Esophagus (tissue), 2 donors: ENCODE measurements around the gene ABCA4. TPM values are rescaled to one million over a fixed set of nuclear protein-coding genes. Genes with fewer than 3 reads are reported as not detected.

ENCODE experiments used
- H3K27ac ChIP-seq, 2 donors: one replicate each; pipeline ENCODE4 v1.5.1; 2013; ENCODE audit warnings: low read depth in 2 of 2, mild to moderate bottlenecking in 2 of 2, inconsistent platforms in 1 of 2, low read length in 1 of 2, moderate library complexity in 1 of 2
- H3K27me3 ChIP-seq, 2 donors: one replicate each; pipeline ENCODE4 v1.6.1; 2013; ENCODE audit warnings: low read length in 2 of 2, control low read depth in 1 of 2, mild to moderate bottlenecking in 1 of 2; ENCODE audit not compliant: insufficient read depth in 2 of 2, control insufficient read depth in 1 of 2
- H3K36me3 ChIP-seq, 2 donors: one replicate each; pipeline ENCODE4 v1.6.1; 2013; ENCODE audit warnings: low read length in 1 of 2; ENCODE audit not compliant: control insufficient read depth in 2 of 2, insufficient read depth in 2 of 2
- H3K4me1 ChIP-seq, 2 donors: one replicate each; pipeline ENCODE4 v1.6.1; 2013; ENCODE audit warnings: low read length in 1 of 2; ENCODE audit not compliant: control insufficient read depth in 2 of 2, insufficient read depth in 2 of 2
- H3K4me3 ChIP-seq, 2 donors: one replicate each; pipeline ENCODE4 v1.5.1; 2013; ENCODE audit warnings: low read length in 2 of 2, mild to moderate bottlenecking in 2 of 2, low read depth in 1 of 2, moderate library complexity in 1 of 2
- H3K9me3 ChIP-seq, 2 donors: one replicate each; pipeline ENCODE4 v1.6.1; 2013; ENCODE audit warnings: mild to moderate bottlenecking in 2 of 2, low read depth in 1 of 2, low read length in 1 of 2, moderate library complexity in 1 of 2; ENCODE audit not compliant: control insufficient read depth in 2 of 2, insufficient read depth in 1 of 2
- WGBS, 2 donors: extraction: QIAGEN DNeasy Blood & Tissue Kit; methylation state at CpG; one replicate each; pipeline ENCODE4 v1.1.7; 2013; 5-methylcytosine and 5-hydroxymethylcytosine counted together
- polyA plus RNA-seq, 2 donors: library from polyadenylated mRNA; stranded (reverse); fragments of 200-250 nt; gene quantifications; one replicate each; pipeline ENCODE4 v1.2.3, GENCODE V29; 2013
- donor health status: healthy with polysubstance abuse.
- donor health status: Bipolar disorder and iron deficiency.

ABCA4 gene
- polyA plus RNA-seq, 2 donors: 0.04 to 0.07 TPM

DNA sequence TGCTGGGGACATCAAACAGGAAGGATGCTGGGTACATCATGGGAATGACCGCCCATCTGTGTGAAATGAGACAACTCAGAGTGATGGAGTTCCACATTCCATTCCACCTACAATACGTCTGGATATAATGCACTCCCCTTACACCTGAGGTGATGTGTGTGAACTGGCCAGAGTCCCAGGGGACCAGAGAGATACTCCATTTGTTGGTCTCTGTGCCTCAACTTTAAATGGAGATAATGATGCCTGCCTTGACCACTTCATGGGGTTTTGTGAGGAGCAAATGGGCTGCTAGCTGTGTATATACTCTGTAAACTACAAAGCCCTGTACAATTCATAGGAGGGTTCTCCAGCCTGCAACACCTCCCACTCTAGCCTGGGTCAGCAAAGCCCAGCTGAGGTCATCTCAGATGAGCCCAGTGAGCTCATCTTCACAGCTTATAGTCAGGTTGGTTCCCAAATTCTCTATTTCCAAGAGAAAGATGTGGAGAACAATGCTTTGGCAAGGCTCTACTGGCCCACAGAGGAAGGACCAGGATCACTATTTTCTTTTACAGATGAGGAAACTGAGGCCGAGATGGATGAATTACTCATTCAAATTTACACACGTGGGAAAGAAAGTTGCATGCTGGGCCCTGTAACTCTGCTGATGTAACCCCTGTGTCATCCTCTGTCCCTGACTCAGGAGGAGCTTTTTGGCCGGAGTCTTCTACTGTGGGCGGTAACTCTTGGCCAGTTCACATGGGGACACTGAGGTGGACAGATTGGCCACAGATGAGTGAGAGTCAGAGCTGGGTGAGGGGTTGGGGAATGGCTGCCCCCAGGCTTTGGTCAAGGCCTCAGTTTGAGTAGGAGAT is 106.1 kb downstream of the ABCA4 start:
- Histone ChIP-seq H3K27me3 (no peaks in the 10 kb centered on the region), H3K27ac (no peak overlapping the region), H3K4me3 (no peak overlapping the region), H3K9me3 (peaks cover 0 to 2% of the 10 kb centered on the region in 2 donors), H3K36me3 (no peaks in the 10 kb centered on the region), H3K4me1 (no peaks in the 10 kb centered on the region)
- whole genome bisulfite sequencing, 2 donors: 87 to 88% methylated on average over 6 of the region's 6 CpGs

DNA sequence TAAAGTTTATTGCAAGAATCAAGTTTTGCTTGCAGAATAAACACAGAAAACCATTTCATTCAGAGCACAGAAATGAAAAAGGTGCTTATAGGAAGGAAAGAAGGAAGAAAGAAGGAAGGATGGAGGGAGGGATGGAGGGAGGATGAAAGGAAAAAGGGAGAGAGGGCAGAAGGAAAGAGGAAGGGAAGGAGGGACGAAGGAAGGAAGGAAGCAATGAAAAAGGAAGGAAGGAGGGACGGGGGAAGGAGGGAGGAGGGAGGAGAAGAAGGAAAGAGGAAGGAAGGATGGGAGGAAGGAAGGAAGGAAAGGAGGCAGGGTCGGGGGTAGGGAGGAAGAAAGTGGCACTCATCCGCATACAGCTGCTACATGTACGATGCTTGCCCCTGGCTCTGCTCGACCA is 106.9 kb downstream of the ABCA4 start:
- H3K27ac ChIP-seq: no peak overlapping the region
- 74 to 86% methylated on average over 6 of the region's 6 CpGs for WGBS, 2 donors
- H3K4me1 ChIP-seq: no peaks in the 10 kb centered on the region
- H3K36me3 ChIP-seq: no peaks in the 10 kb centered on the region
- H3K27me3 ChIP-seq: no peaks in the 10 kb centered on the region
- H3K4me3 ChIP-seq: no peak overlapping the region
- H3K9me3 ChIP-seq: peaks cover 0 to 2% of the 10 kb centered on the region in 2 donors

DNA sequence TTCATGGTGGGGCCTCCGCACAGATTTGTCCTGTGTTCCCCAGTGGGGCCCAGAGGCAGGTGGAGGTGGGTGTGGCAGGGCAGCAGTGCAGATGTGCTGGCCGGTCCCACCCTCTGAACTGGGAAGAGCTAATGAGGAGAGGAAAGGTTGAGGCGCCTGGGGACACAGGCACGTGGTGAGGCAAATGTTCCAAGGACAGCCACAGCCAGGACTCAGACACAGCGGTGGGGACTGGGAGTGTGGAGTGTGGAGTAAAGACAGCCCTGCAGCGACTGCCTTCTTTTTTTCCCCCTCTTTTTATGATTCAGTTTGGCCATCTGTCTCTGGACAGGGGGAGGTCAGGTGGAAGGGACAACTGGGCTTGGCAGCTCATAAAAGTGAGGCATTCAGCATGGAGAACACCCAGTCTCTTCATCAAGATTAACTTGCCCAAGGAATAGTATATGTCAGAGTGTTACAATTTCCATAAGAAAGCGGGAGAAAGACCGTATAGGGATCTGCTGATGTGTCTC is 107.5 kb downstream of the ABCA4 start:
- WGBS, 2 donors: 82 to 84% methylated on average over 8 of the region's 8 CpGs
- H3K9me3 ChIP-seq: peaks cover 0 to 2% of the 10 kb centered on the region in 2 donors
- H3K4me1 ChIP-seq: no peaks in the 10 kb centered on the region
- no peaks in the 10 kb centered on the region for H3K36me3 ChIP-seq
- H3K27ac ChIP-seq: no peak overlapping the region
- H3K4me3 ChIP-seq: no peak overlapping the region
- H3K27me3 ChIP-seq: no peaks in the 10 kb centered on the region

DNA sequence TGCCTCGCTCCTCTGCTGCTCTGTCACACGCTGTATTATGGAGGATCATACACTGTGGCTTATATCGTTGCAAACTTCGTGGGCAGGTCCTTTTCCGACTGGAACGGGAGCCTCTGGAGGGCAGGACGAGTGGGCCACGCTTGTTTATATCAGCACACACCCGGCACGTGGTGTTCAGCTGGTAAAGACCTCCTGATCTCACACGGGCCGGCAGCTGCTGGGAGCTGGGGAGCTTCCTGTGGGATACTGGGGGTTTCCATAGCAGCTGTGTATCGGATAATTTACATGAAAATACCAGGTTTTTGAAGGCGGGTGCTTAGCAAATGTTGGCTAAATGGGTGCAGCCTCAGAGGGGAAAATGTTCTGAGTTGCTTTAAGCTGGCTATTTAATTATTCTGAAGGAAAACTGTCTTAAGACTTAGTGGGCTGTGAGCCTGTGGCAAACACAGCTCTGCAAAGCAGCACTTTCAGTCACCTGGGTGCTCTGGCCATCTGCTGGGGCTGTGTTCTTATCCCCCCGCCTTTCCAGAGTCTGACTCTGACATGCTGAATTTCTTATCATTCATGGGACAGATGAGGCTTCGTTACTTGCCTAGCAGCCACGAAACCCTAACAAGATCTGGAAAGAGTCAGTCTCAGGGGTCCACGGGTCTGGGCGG is 108.1 kb downstream of the ABCA4 start:
- 63 to 66% methylated on average over 19 of the region's 19 CpGs for WGBS, 2 donors
- no peaks in the 10 kb centered on the region for H3K4me1 ChIP-seq
- no peaks in the 10 kb centered on the region for H3K36me3 ChIP-seq
- H3K27me3 ChIP-seq: no peaks in the 10 kb centered on the region
- peaks cover 0 to 2% of the 10 kb centered on the region in 2 donors for H3K9me3 ChIP-seq
- no peak overlapping the region for H3K27ac ChIP-seq
- no peak overlapping the region for H3K4me3 ChIP-seq

DNA sequence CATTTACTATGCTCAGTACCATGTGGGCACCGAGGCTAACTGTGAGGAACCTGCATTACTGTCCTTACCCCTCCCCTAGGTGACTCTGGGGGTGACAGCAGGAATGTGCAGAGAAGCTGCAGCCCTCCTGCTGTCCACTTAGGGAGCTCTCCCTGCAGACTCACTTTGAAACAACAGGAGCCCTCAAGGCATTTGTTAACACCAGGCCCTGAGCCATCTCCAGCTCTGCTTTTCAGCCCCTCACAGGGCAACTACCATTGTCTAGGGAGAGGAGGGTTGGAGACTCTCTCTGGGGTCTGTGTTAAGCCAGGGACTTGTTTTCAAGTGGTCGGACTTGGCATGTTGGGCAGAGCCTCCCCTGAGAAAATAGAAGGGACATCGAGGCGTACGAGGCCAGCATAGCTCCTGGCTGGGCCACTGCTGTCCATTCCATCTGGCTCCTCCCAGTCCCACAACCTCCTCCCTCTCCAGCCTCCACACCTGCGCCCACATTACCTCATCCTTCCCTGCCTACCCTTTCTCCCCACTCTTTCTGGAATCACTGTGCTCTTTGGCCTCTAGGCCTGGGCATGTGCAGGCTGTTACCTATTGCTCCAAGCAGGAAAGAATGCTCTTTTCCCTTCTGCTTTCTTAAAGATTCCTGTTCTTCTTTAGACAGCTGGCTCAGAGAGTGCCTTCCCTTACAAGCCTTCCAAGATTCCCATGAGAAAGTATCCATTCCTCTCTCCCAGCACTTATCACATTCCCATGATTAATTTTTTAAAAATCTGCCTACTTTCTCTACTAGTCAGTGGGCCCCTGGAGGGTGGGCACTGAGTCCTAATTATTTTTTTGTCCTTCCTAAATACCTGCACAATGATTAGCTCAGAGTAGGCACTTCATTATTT is 109.0 kb downstream of the ABCA4 start:
- no peaks in the 10 kb centered on the region for H3K36me3 ChIP-seq
- WGBS, 2 donors: 74 to 75% methylated on average over 6 of the region's 6 CpGs
- H3K4me3 ChIP-seq: no peak overlapping the region
- H3K27me3 ChIP-seq: no peaks in the 10 kb centered on the region
- H3K9me3 ChIP-seq: peaks cover 0 to 2% of the 10 kb centered on the region in 2 donors
- H3K27ac ChIP-seq: no peak overlapping the region
- no peaks in the 10 kb centered on the region for H3K4me1 ChIP-seq

DNA sequence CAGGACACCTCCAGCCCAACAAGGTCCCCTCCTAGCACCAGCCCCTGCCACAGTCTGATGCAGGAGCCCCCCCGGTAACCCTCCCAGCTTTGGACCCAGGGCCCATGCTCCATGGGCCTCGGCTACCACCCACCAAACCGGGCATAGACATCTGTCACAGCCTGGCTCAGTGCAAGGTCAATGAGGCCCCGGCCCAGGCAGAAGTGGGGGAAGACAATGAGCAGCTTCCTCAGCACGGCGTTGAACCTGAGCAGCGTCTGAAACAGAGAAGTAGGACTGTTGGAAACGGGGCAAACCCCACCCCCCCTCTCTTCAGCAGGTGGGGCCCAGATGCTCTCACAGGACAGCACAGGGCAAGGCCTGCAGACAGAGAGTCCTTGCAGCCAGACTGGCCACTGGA is 109.8 kb downstream of the ABCA4 start:
- Histone ChIP-seq H3K27ac (no peak overlapping the region), H3K4me1 (no peaks in the 10 kb centered on the region), H3K27me3 (no peaks in the 10 kb centered on the region), H3K36me3 (no peaks in the 10 kb centered on the region), H3K9me3 (peaks cover 0 to 2% of the 10 kb centered on the region in 2 donors), H3K4me3 (no peak overlapping the region)
- WGBS, 2 donors: 85 to 92% methylated on average over 8 of the region's 8 CpGs

DNA sequence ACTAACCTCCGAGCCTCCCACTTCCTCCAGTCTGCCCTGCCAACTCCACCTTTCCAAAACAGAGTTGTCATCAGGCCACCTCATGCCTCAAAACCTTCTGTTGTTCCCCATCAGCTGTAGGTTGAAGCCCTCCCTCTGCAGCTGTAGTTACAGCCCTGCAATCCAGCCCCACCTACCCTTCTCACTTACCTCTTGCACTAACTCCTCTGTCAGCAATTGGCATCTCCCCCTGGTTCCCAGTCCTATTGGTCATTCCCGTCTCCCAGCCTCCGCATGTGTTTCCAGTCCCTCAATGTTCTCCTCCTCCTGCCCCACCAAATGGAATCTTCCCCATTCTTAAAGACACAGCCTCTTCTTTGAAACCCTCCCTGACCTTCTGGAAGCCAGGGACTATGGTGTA is 111.6 kb downstream of the ABCA4 start:
- Histone ChIP-seq H3K27ac (no peak overlapping the region), H3K27me3 (no peaks in the 10 kb centered on the region), H3K9me3 (peaks cover 0 to 2% of the 10 kb centered on the region in 2 donors), H3K4me1 (no peaks in the 10 kb centered on the region), H3K4me3 (no peak overlapping the region), H3K36me3 (no peaks in the 10 kb centered on the region)
- 86 to 93% methylated on average over 3 of the region's 3 CpGs for WGBS, 2 donors

DNA sequence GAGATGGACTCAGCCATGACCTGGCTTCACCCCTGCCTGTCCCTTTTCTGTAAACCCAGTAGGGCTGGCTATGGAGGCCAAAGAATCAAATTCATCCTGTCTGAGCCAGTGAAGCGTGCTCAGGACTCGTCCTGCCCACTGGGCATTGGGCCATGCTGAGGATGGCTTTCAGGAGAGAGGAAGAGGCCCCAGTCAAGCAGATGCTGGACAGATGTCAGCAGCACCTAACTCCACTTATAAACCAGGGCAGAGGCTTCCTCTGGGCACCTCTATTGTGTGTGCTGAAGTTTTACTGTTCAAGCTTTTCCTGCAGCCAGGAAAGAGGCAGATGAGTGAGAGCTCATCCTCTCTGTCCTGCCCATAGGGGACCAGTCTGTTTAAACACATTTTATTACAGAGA is 114.3 kb downstream of the ABCA4 start:
- H3K36me3 ChIP-seq: no peaks in the 10 kb centered on the region
- no peaks in the 10 kb centered on the region for H3K27me3 ChIP-seq
- H3K9me3 ChIP-seq: peaks cover 0 to 2% of the 10 kb centered on the region in 2 donors
- 40 to 74% methylated on average over 2 of the region's 2 CpGs for WGBS, 2 donors
- H3K4me3 ChIP-seq: no peak overlapping the region
- no peaks in the 10 kb centered on the region for H3K4me1 ChIP-seq
- H3K27ac ChIP-seq: no peak overlapping the region

DNA sequence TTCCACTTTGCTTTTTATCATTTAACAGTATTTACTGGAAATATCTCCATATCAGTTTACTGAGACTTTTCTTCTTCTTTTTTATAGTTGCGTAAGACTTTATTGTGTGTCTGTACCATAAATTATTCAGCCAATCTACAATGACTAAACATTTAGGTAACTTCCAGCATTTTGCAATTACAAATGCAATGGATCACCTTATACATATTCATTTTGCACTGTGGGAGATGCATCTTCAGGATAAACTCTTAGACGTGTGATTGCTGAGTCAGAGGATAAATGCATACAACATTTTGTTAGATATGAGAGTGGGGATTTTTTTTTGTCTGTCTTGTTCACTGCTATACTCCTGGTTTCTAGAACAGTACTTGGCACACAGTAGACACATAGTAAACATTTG is 116.0 kb downstream of the ABCA4 start:
- Histone ChIP-seq H3K4me1 (no peaks in the 10 kb centered on the region), H3K27me3 (no peaks in the 10 kb centered on the region)
- WGBS, 2 donors: 61 to 62% methylated on average over 2 of the region's 2 CpGs

More for the DNA sequence above, 116.0 kb downstream of the ABCA4 start:
- Histone ChIP-seq H3K4me3 (no peak overlapping the region), H3K36me3 (no peaks in the 10 kb centered on the region), H3K27ac (no peak overlapping the region), H3K9me3 (no peaks in the 10 kb centered on the region)
